Gastroesophageal sphincter (tissue), 3 donors: ENCODE measurements around the gene SYNDIG1.

Experiments
- CTCF ChIP-seq, 4 experiments: fragments of 200-600 bp in 2 of 4; fragments of 450-650 bp in 2 of 4; sonication (generic) in 1 of 4; IDR thresholded peaks; one replicate each; pipeline ENCODE4 v1.5.1; 2017 to 2019; ENCODE audit warnings: antibody characterized with exemption in 4 of 4, mild to moderate bottlenecking in 2 of 4, moderate library complexity in 2 of 4
- EP300 ChIP-seq: sonication (generic); formaldehyde crosslinking; IDR thresholded peaks from one replicate; pipeline ENCODE4 v1.6.1; 2017; ENCODE audit warnings: antibody characterized with exemption, mild to moderate bottlenecking
- POLR2A ChIP-seq, 2 donors: fragments of 450-650 bp; IDR thresholded peaks; one replicate each; pipeline ENCODE4 v1.6.1; 2017; ENCODE audit warnings: antibody characterized with exemption in 2 of 2, mild to moderate bottlenecking in 2 of 2, moderate library complexity in 1 of 2
- POLR2AphosphoS5 ChIP-seq: sonication (generic); formaldehyde crosslinking; IDR thresholded peaks from one replicate; pipeline ENCODE4 v1.6.1; 2017; ENCODE audit warnings: antibody characterized with exemption

GRCh38 chr20:24584078-24584477, 114.6 kb downstream of the SYNDIG1 start:
- TF ChIP-seq POLR2AphosphoS5 (no peak), CTCF (IDR thresholded peaks at IDR 0.05) (no peak), POLR2A (IDR thresholded peaks at IDR 0.05) (no peak), EP300 (no peak)
